PC-9 (cell line): ENCODE measurements around the gene RHOB. TPM values are rescaled to one million over a fixed set of nuclear protein-coding genes. Genes with fewer than 3 reads are reported as not detected.

Experiments used
- BruUV-seq: library from RNA; stranded (reverse); fragments of 400-500 nt; replicated peaks from 2 replicates; lab custom pipeline; 2021; lab: Mats Ljungman, UMichigan
- CTCF ChIA-PET: fragments of 300-600 bp; sonication (Branson Sonifier 250); formaldehyde crosslinking; loops from one replicate; lab custom pipeline; 2022; ENCODE audit warnings: antibody characterized with exemption; lab: Charles Lee
- POLR2A ChIA-PET: fragments of 300-600 bp; sonication (Branson Sonifier 250); formaldehyde crosslinking; loops from one replicate; lab custom pipeline; 2022; ENCODE audit warnings: antibody characterized with exemption; ENCODE audit not compliant: unreplicated experiment; lab: Charles Lee
- DNase-seq, 2 experiments: peaks; one replicate each; pipeline versions ENCODE4 v3.0.0 to v3.0.0-alpha.2; 2015 to 2022; ENCODE audit warnings: mixed read lengths in 1 of 2
- H2AFZ ChIP-seq: fragments of 200-600 bp; sonication (generic); 2 replicates; pipeline ENCODE4 v1.8.1; 2017; ENCODE audit warnings: antibody characterized with exemption
- H3F3A ChIP-seq: fragments of 200-600 bp; sonication (generic); 2 replicates; pipeline ENCODE4 v1.8.1; 2017; ENCODE audit warnings: antibody characterized with exemption, mild to moderate bottlenecking, low read depth; ENCODE audit not compliant: insufficient read depth
- H3K27ac ChIP-seq: fragments of 200-600 bp; sonication (generic); 2 replicates; pipeline ENCODE4 v1.6.1; 2016; ENCODE audit warnings: mixed run types
- H3K27me3 ChIP-seq: fragments of 200-600 bp; sonication (generic); 2 replicates; pipeline ENCODE4 v1.6.1; 2016; ENCODE audit warnings: low read depth, mixed run types; ENCODE audit not compliant: insufficient read depth
- H3K36me3 ChIP-seq: fragments of 200-600 bp; sonication (generic); 2 replicates; pipeline ENCODE4 v1.6.1; 2016; ENCODE audit warnings: low read depth, mixed run types
- H3K4me1 ChIP-seq: fragments of 200-600 bp; sonication (generic); replicated peaks from 2 replicates; pipeline ENCODE4 v1.6.1; 2016; ENCODE audit warnings: mixed run types; ENCODE audit not compliant: insufficient read depth
- H3K4me2 ChIP-seq: fragments of 200-600 bp; sonication (generic); 2 replicates; pipeline ENCODE4 v1.6.1; 2017; ENCODE audit warnings: mixed run types
- H3K4me3 ChIP-seq: fragments of 200-600 bp; sonication (generic); 2 replicates; pipeline ENCODE4 v1.6.1; 2016; ENCODE audit warnings: mixed run types
- H3K79me2 ChIP-seq: fragments of 200-600 bp; sonication (generic); 2 replicates; pipeline ENCODE4 v1.6.1; 2017; ENCODE audit warnings: low read depth, mixed run types
- H3K9me2 ChIP-seq: fragments of 200-600 bp; sonication (generic); 2 replicates; pipeline ENCODE4 v1.8.1; 2017; ENCODE audit warnings: mild to moderate bottlenecking; ENCODE audit not compliant: insufficient read depth
- H3K9me3 ChIP-seq: fragments of 200-600 bp; sonication (generic); 2 replicates; pipeline ENCODE4 v1.8.1; 2016; ENCODE audit warnings: low read depth; ENCODE audit not compliant: insufficient read depth
- H4K20me1 ChIP-seq: fragments of 200-600 bp; sonication (generic); 2 replicates; pipeline ENCODE4 v1.8.1; 2017; ENCODE audit not compliant: insufficient read depth
- EZH2 ChIP-seq: fragments of 200-600 bp; sonication (generic); IDR thresholded peaks from 2 replicates; pipeline ENCODE4 v1.8.0; 2017; ENCODE audit warnings: antibody characterized with exemption, low read depth
- intact Hi-C: fragments of 100-400 bp; cut with micrococcal nuclease; formaldehyde crosslinking; loops from one replicate; pipeline ENCODE4 v1.10.0; 2022; ENCODE audit not compliant: unreplicated experiment
- total RNA-seq: library from RNA; stranded (reverse); gene quantifications from 2 replicates; pipeline ENCODE4 v1.2.3, GENCODE V29; 2021
- TF ChIP-seq, protein P1 (sequence below): fragments of 200-600 bp; sonication (generic); conservative IDR thresholded peaks from 2 replicates; pipeline ENCODE4 v1.6.1; 2017; ENCODE audit warnings: mixed run types, antibody characterized with exemption, mild to moderate bottlenecking, moderate library complexity

RHOB gene
- total RNA-seq, 1 experiment from 2014 or later = 39.3 TPM

DNA sequence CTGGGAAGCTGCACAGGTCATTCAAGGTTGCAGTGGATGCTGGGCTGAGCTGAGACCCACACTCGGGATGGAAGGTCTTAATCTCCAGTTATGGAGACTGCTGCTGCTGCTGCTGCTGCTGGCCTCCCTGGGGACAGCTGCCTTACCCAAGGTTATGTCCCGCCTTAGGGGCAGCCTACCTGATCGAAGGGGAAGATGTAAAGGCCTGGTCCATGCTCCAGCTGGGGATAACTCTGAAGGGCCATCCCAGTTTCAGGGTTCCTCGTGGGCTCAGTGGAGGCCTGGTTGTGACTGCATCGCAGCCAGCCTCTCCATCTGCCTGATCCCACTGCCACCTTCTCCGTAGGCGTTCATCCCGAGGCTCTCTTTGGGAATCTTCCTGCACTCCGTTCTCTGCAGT is 33.0 kb downstream of the RHOB start:
- no TSS peak for BruUV-seq
- peaks cover 7% of the 10 kb centered on the region; the same call in 1 of the 2 replicates for H3F3A ChIP-seq
- DNase-seq = no peak
- no peaks in the 10 kb centered on the region for H3K9me2 ChIP-seq
- no peaks in the 10 kb centered on the region for H4K20me1 ChIP-seq
- TF ChIP-seq, protein P1, sequence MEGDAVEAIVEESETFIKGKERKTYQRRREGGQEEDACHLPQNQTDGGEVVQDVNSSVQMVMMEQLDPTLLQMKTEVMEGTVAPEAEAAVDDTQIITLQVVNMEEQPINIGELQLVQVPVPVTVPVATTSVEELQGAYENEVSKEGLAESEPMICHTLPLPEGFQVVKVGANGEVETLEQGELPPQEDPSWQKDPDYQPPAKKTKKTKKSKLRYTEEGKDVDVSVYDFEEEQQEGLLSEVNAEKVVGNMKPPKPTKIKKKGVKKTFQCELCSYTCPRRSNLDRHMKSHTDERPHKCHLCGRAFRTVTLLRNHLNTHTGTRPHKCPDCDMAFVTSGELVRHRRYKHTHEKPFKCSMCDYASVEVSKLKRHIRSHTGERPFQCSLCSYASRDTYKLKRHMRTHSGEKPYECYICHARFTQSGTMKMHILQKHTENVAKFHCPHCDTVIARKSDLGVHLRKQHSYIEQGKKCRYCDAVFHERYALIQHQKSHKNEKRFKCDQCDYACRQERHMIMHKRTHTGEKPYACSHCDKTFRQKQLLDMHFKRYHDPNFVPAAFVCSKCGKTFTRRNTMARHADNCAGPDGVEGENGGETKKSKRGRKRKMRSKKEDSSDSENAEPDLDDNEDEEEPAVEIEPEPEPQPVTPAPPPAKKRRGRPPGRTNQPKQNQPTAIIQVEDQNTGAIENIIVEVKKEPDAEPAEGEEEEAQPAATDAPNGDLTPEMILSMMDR = no peak
- no peak for TF ChIP-seq EZH2
- no peak overlapping the region for H3K27ac ChIP-seq
- no peaks in the 10 kb centered on the region for H3K79me2 ChIP-seq
- CTCF ChIA-PET = no interaction called here
- no peaks in the 10 kb centered on the region for H3K27me3 ChIP-seq
- peaks cover 11% of the 10 kb centered on the region for H3K4me1 ChIP-seq
- H3K4me3 ChIP-seq = no peak overlapping the region
- H2AFZ ChIP-seq = no peak overlapping the region
- H3K36me3 ChIP-seq = no peaks in the 10 kb centered on the region
- no peak overlapping the region for H3K4me2 ChIP-seq
- no peaks in the 10 kb centered on the region for H3K9me3 ChIP-seq
- intact Hi-C loops = no loop called here
- POLR2A ChIA-PET = interaction anchor here (0.7 kb wide), 1 partner anchor 16 kb away, joined by 4 read pairs; no protein-coding TSS in a partner anchor

DNA sequence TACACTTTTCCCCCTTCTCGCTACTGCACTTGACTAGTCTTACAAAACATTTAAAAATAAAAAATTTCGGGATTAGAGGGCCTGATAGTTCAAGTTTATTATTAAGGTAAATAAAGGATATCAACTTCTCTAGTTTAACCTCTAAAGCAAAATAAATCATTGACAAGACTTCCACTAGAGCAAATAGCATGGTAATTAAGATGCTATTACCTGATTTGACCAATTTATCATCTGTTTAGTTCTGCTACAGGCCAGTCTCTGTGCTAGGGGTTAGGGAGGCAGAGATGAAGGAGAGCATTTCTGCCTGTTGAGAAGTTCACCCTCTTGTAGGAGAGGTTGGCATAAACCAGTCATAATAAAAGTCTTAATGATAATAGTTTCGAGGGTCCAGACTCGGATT is 34.0 kb downstream of the RHOB start:
- no peak overlapping the region for H3K27ac ChIP-seq
- intact Hi-C loops = no loop called here
- CTCF ChIA-PET = no interaction called here
- no peak for DNase-seq
- no peaks in the 10 kb centered on the region for H3K36me3 ChIP-seq
- no peaks in the 10 kb centered on the region for H3F3A ChIP-seq
- H3K27me3 ChIP-seq = no peaks in the 10 kb centered on the region
- no peak overlapping the region for H3K4me2 ChIP-seq
- POLR2A ChIA-PET = no interaction called here
- 0 out of 2 replicates have a peak, but pooled peaks cover under 1% of the 10 kb centered on the region for H3K4me1 ChIP-seq
- H4K20me1 ChIP-seq = no peaks in the 10 kb centered on the region
- no peaks in the 10 kb centered on the region for H3K9me3 ChIP-seq
- no peaks in the 10 kb centered on the region for H3K9me2 ChIP-seq
- no peaks in the 10 kb centered on the region for H3K79me2 ChIP-seq
- no TSS peak for BruUV-seq
- no peak for TF ChIP-seq EZH2
- TF ChIP-seq, protein P1 = no peak
- H2AFZ ChIP-seq = no peak overlapping the region
- H3K4me3 ChIP-seq = no peak overlapping the region

DNA sequence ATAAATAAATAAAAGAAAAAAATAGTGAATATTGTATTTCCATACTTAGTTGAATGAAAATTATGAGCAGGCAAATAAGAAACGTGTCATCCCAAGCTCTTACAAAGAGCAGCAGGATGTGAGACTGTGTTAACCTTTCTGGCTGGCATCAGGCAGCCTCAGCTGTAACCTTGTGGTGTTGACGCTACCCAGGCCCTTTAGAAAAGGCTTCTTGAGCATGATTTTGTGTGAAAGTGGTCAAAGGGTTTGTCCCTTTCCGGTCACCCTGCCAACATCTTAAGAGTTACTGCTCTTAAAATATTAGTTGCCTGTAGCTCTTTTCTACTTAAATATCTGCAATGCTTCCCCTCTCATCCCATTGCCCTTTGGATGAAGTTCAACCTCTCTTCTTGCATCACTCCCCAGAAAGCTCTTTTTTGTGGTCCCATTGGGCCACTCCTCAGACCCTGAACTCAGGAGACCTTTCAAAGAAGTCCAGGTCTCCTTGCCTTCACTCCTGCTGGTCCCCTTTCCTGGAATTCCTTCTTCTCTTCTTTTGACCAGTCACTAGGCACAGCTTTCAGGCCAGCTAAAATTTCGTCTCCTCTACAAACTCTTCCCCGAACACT is 35.0 kb downstream of the RHOB start:
- Histone ChIP-seq H3K27me3 (no peaks in the 10 kb centered on the region), H3K4me3 (no peak overlapping the region), H2AFZ (no peak overlapping the region), H3F3A (no peaks in the 10 kb centered on the region), H3K9me3 (no peaks in the 10 kb centered on the region), H4K20me1 (no peaks in the 10 kb centered on the region), H3K4me1 (no peaks in the 10 kb centered on the region), H3K36me3 (no peaks in the 10 kb centered on the region), H3K27ac (no peak overlapping the region), H3K79me2 (no peaks in the 10 kb centered on the region), H3K9me2 (no peaks in the 10 kb centered on the region), H3K4me2 (no peak overlapping the region)
- no TSS peak for BruUV-seq
- DNase-seq = no peak
- intact Hi-C loops = no loop called here
- TF ChIP-seq, protein P1 = no peak
- no peak for TF ChIP-seq EZH2
- ChIA-PET POLR2A (no interaction called here), CTCF (no interaction called here)
